GM10248 (cell line): ENCODE measurements around the gene LDB3.

ENCODE experiments used
- CTCF ChIA-PET: fragments of 300-600 bp; sonication (Branson Sonifier 250); formaldehyde crosslinking; extraction: SDS; loops from one replicate; lab custom pipeline; 2021; ENCODE audit warnings: antibody characterized with exemption; lab: Yijun Ruan, JAX
- POLR2A ChIA-PET: fragments of 350-650 bp; sonication (Branson Sonifier 250); formaldehyde crosslinking; extraction: SDS; loops from one replicate; lab custom pipeline; 2020; ENCODE audit warnings: antibody characterized with exemption; lab: Yijun Ruan, JAX
- DNase-seq: peaks from one replicate; pipeline ENCODE4 v3.0.0; 2012; ENCODE audit errors: extremely low spot score
- CTCF ChIP-seq: IDR thresholded peaks from 2 replicates; pipeline ENCODE4 v1.5.1; 2012; ENCODE audit warnings: mild to moderate bottlenecking, low read depth; ENCODE audit errors: extremely low read depth, missing control alignments, control extremely low read depth

Gene LDB3

GRCh38 chr10:86693721-86694369 lies 25.5 kb downstream of the LDB3 start:
- TF ChIP-seq CTCF = peak; percentile 48
- POLR2A ChIA-PET = no interaction called here
- CTCF ChIA-PET = interaction anchor here (0.7 to 5.4 kb wide), 16 partner anchors 9 to 269 kb away, joined by 3 to 40 read pairs (median 4); no protein-coding TSS in a partner anchor
- DNase-seq = peak; percentile 57

GRCh38 chr10:86698207-86698940 lies 30.1 kb downstream of the LDB3 start:
- TF ChIP-seq CTCF = no peak
- ChIA-PET POLR2A (no interaction called here), CTCF (interaction anchor here (1.3 to 1.5 kb wide), 2 partner anchors 10 to 202 kb away, joined by 3 to 5 read pairs; no protein-coding TSS in a partner anchor)
- DNase-seq = no peak

- no peak for DNase-seq
- POLR2A ChIA-PET = no interaction called here
- no peak for TF ChIP-seq CTCF
- CTCF ChIA-PET = interaction anchor here (1.3 to 1.6 kb wide), 3 partner anchors 8 to 201 kb away, joined by 3 to 5 read pairs (median 3); no protein-coding TSS in a partner anchor
Observed at GRCh38 chr10:86699125-86699524, 30.8 kb downstream of the LDB3 start.

- no peak for DNase-seq
- POLR2A ChIA-PET = no interaction called here
- no peak for TF ChIP-seq CTCF
- CTCF ChIA-PET = interaction anchor here (1.3 to 1.8 kb wide), 3 partner anchors 9 to 200 kb away, joined by 3 to 6 read pairs (median 5); no protein-coding TSS in a partner anchor
Observed at GRCh38 chr10:86699541-86699940, 31.2 kb downstream of the LDB3 start.

- POLR2A ChIA-PET = interaction anchor here (0.6 kb wide), 1 partner anchor 166 kb away, joined by 3 read pairs; no protein-coding TSS in a partner anchor
- TF ChIP-seq CTCF = no peak
- DNase-seq = no peak
- CTCF ChIA-PET = interaction anchor here (1.3 to 1.8 kb wide), 3 partner anchors 9 to 16 kb away, joined by 3 to 6 read pairs (median 3); no protein-coding TSS in a partner anchor
Observed at GRCh38 chr10:86699991-86700840, 31.9 kb downstream of the LDB3 start.
